Large intestine (tissue), 3 donors: ENCODE measurements around the gene PFKFB3. TPM values are rescaled to one million over a fixed set of nuclear protein-coding genes. Genes with fewer than 3 reads are reported as not detected.

Source experiments
- DNase-seq, 2 donors: peaks; one replicate each; pipeline versions ENCODE4 v3.0.0 to v3.0.0-alpha.2; 2013
- H3K27ac ChIP-seq: one replicate; pipeline ENCODE4 v1.5.1; 2013; ENCODE audit warnings: low read length
- H3K27me3 ChIP-seq: 2 replicates; pipeline ENCODE4 v1.6.1; 2013; ENCODE audit warnings: low read length; ENCODE audit not compliant: control insufficient read depth, insufficient read depth
- H3K36me3 ChIP-seq: 2 replicates; pipeline ENCODE4 v1.6.1; 2013; ENCODE audit warnings: low read length; ENCODE audit not compliant: control insufficient read depth, insufficient read depth
- H3K4me1 ChIP-seq: one replicate; pipeline ENCODE4 v1.6.1; 2013; ENCODE audit warnings: low read length; ENCODE audit not compliant: control insufficient read depth, insufficient read depth
- H3K4me3 ChIP-seq: one replicate; pipeline ENCODE4 v1.5.1; 2013; ENCODE audit warnings: low read length
- H3K9me3 ChIP-seq: one replicate; pipeline ENCODE4 v1.6.1; 2013; ENCODE audit warnings: mild to moderate bottlenecking, low read depth, low read length, moderate library complexity; ENCODE audit not compliant: control insufficient read depth
- WGBS: methylation state at CpG from one replicate; pipeline ENCODE4 v1.1.5; 2013; ENCODE audit warnings: low lambda C conversion rate; ENCODE audit not compliant: insufficient coverage; 5-methylcytosine and 5-hydroxymethylcytosine counted together
- polyA plus RNA-seq: library from polyadenylated mRNA; unstranded; fragments of 120-200 nt; gene quantifications from one replicate; pipeline ENCODE4 v1.2.1, GENCODE V29; 2013

PFKFB3 gene
- polyA plus RNA-seq, 1 donor: 15.3 TPM

- Histone ChIP-seq H3K4me3 (no peak overlapping the region), H3K36me3 (peaks cover 73% of the 10 kb centered on the region), H3K9me3 (no peaks in the 10 kb centered on the region), H3K27ac (no peak overlapping the region), H3K27me3 (no peaks in the 10 kb centered on the region), H3K4me1 (no peaks in the 10 kb centered on the region)
- WGBS: no CpG with 5 or more reads among the region's 24 CpGs
- DNase-seq: no peak
Observed at GRCh38 chr10:6218692-6219493, 16.2 kb downstream of the PFKFB3 start.

- H3K36me3 ChIP-seq: peaks cover 74% of the 10 kb centered on the region
- 100% methylated on average over 1 of the region's 10 CpGs for WGBS
- H3K27me3 ChIP-seq: no peaks in the 10 kb centered on the region
- H3K9me3 ChIP-seq: no peaks in the 10 kb centered on the region
- H3K27ac ChIP-seq: no peak overlapping the region
- no peak for DNase-seq
- no peak overlapping the region for H3K4me3 ChIP-seq
- no peaks in the 10 kb centered on the region for H3K4me1 ChIP-seq
Observed at GRCh38 chr10:6219494-6219836, 16.7 kb downstream of the PFKFB3 start.

GRCh38 chr10:6220418-6221191 lies 17.9 kb downstream of the PFKFB3 start:
- no CpG with 5 or more reads among the region's 32 CpGs for WGBS
- DNase-seq: no peak
- Histone ChIP-seq H3K36me3 (peaks cover 76% of the 10 kb centered on the region), H3K27me3 (no peaks in the 10 kb centered on the region), H3K9me3 (no peaks in the 10 kb centered on the region), H3K4me3 (no peak overlapping the region), H3K4me1 (no peaks in the 10 kb centered on the region), H3K27ac (no peak overlapping the region)

GRCh38 chr10:6221192-6221940 lies 18.6 kb downstream of the PFKFB3 start:
- no CpG with 5 or more reads among the region's 30 CpGs for WGBS
- peaks cover 76% of the 10 kb centered on the region for H3K36me3 ChIP-seq
- no peak for DNase-seq
- H3K4me1 ChIP-seq: no peaks in the 10 kb centered on the region
- H3K27ac ChIP-seq: no peak overlapping the region
- no peaks in the 10 kb centered on the region for H3K27me3 ChIP-seq
- no peak overlapping the region for H3K4me3 ChIP-seq
- peaks cover 2% of the 10 kb centered on the region for H3K9me3 ChIP-seq

- H3K4me3 ChIP-seq: no peak overlapping the region
- H3K36me3 ChIP-seq: peaks cover 74% of the 10 kb centered on the region
- WGBS: 80% methylated on average over 1 of the region's 21 CpGs
Observed at GRCh38 chr10:6221971-6222751, 19.4 kb downstream of the PFKFB3 start.

GRCh38 chr10:6222755-6223154 lies 20.0 kb downstream of the PFKFB3 start:
- DNase-seq: no peak
- H3K27ac ChIP-seq: no peak overlapping the region
- no CpG with 5 or more reads among the region's 19 CpGs for WGBS

More at GRCh38 chr10:6221971-6222751, 19.4 kb downstream of the PFKFB3 start:
- Histone ChIP-seq H3K27ac (no peak overlapping the region), H3K9me3 (peaks cover 2% of the 10 kb centered on the region), H3K4me1 (no peaks in the 10 kb centered on the region), H3K27me3 (no peaks in the 10 kb centered on the region)
- DNase-seq: no peak

GRCh38 chr10:6223981-6224380 lies 21.2 kb downstream of the PFKFB3 start:
- Histone ChIP-seq H3K27ac (no peak overlapping the region), H3K36me3 (peaks cover 75% of the 10 kb centered on the region), H3K4me1 (no peaks in the 10 kb centered on the region), H3K4me3 (no peak overlapping the region), H3K27me3 (no peaks in the 10 kb centered on the region), H3K9me3 (peaks cover 2% of the 10 kb centered on the region)
- no peak for DNase-seq
- no CpG with 5 or more reads among the region's 14 CpGs for WGBS

More at GRCh38 chr10:6222755-6223154, 20.0 kb downstream of the PFKFB3 start:
- Histone ChIP-seq H3K4me1 (no peaks in the 10 kb centered on the region), H3K27me3 (no peaks in the 10 kb centered on the region), H3K4me3 (no peak overlapping the region), H3K36me3 (peaks cover 72% of the 10 kb centered on the region), H3K9me3 (peaks cover 2% of the 10 kb centered on the region)

- WGBS: no CpG with 5 or more reads among the region's 13 CpGs
- H3K36me3 ChIP-seq: peaks cover 75% of the 10 kb centered on the region
- H3K4me1 ChIP-seq: no peaks in the 10 kb centered on the region
- H3K27ac ChIP-seq: no peak overlapping the region
- no peak overlapping the region for H3K4me3 ChIP-seq
- peaks cover 2% of the 10 kb centered on the region for H3K9me3 ChIP-seq
- no peaks in the 10 kb centered on the region for H3K27me3 ChIP-seq
- DNase-seq: no peak
Observed at GRCh38 chr10:6224781-6225180, 22.0 kb downstream of the PFKFB3 start.

- no CpG with 5 or more reads among the region's 15 CpGs for WGBS
- H3K27ac ChIP-seq: no peak overlapping the region
- no peak overlapping the region for H3K4me3 ChIP-seq
- peaks cover 73% of the 10 kb centered on the region for H3K36me3 ChIP-seq
- peaks cover 2% of the 10 kb centered on the region for H3K9me3 ChIP-seq
- no peak for DNase-seq
- no peaks in the 10 kb centered on the region for H3K4me1 ChIP-seq
- H3K27me3 ChIP-seq: no peaks in the 10 kb centered on the region
Observed at GRCh38 chr10:6225263-6225814, 22.6 kb downstream of the PFKFB3 start.
